ENCODE data around the gene CTNNA3.
A peak's percentile ranks its signal among the peaks of the same experiment; 100 is the strongest.

Gene CTNNA3

GRCh38 chr10:66223656-66224055, 1472.3 kb downstream of the CTNNA3 start:
- DNase-seq, result no peak
- CTCF ChIA-PET, result no interaction called here
- 100% methylated on average over 1 of the region's 1 CpG for WGBS (ENCODE audit: insufficient coverage)

GRCh38 chr10:66222462-66223046, 1473.4 kb downstream of the CTNNA3 start:
- CTCF ChIA-PET, result no interaction called here
- no peaks in the 10 kb centered on the region for H3K4me1 ChIP-seq (ENCODE audit: control extremely low read depth in 1 of 4, control insufficient read depth in 4 of 4, insufficient read depth in 4 of 4, low read length in 3 of 4)
- POLR2A ChIA-PET, result no interaction called here
- no peak overlapping the region for H3K27ac ChIP-seq (ENCODE audit: insufficient read depth in 1 of 2, low read depth in 1 of 2, low read length in 2 of 2, poor library complexity in 1 of 2, severe bottlenecking in 2 of 2)
- WGBS (ENCODE audit: insufficient coverage), result 64% methylated on average over 1 of the region's 3 CpGs
- no peaks in the 10 kb centered on the region for H3K27me3 ChIP-seq (replicated peaks in 2 of 5; ENCODE audit: control insufficient read depth in 4 of 5, insufficient read depth in 5 of 5, low read length in 4 of 5)
- no peaks in the 10 kb centered on the region for H3K36me3 ChIP-seq (ENCODE audit: control insufficient read depth in 4 of 4, insufficient read depth in 4 of 4, low read length in 3 of 4)
- H3K4me3 ChIP-seq (ENCODE audit: control insufficient read depth in 1 of 7, extremely low read depth in 1 of 7, insufficient read depth in 4 of 7, low read depth in 2 of 7, low read length in 6 of 7), result no peak overlapping the region
- H3K9me3 ChIP-seq (ENCODE audit: control extremely low read depth in 1 of 5, control insufficient read depth in 4 of 5, insufficient read depth in 2 of 5, low read depth in 1 of 5, low read length in 4 of 5), result no peaks in the 10 kb centered on the region
- DNase-seq, result no peak

More at GRCh38 chr10:66223656-66224055, 1472.3 kb downstream of the CTNNA3 start:
- Histone ChIP-seq H3K27me3 (replicated peaks in 2 of 5; ENCODE audit: control insufficient read depth in 4 of 5, insufficient read depth in 5 of 5, low read length in 4 of 5) (no peaks in the 10 kb centered on the region), H3K4me1 (ENCODE audit: control extremely low read depth in 1 of 4, control insufficient read depth in 4 of 4, insufficient read depth in 4 of 4, low read length in 3 of 4) (no peaks in the 10 kb centered on the region), H3K27ac (ENCODE audit: insufficient read depth in 1 of 2, low read depth in 1 of 2, low read length in 2 of 2, poor library complexity in 1 of 2, severe bottlenecking in 2 of 2) (no peak overlapping the region), H3K36me3 (ENCODE audit: control insufficient read depth in 4 of 4, insufficient read depth in 4 of 4, low read length in 3 of 4) (no peaks in the 10 kb centered on the region), H3K9me3 (ENCODE audit: control extremely low read depth in 1 of 5, control insufficient read depth in 4 of 5, insufficient read depth in 2 of 5, low read depth in 1 of 5, low read length in 4 of 5) (no peaks in the 10 kb centered on the region), H3K4me3 (ENCODE audit: control insufficient read depth in 1 of 7, extremely low read depth in 1 of 7, insufficient read depth in 4 of 7, low read depth in 2 of 7, low read length in 6 of 7) (no peak overlapping the region)
- POLR2A ChIA-PET, result no interaction called here

- Histone ChIP-seq H3K27me3 (replicated peaks in 2 of 5; ENCODE audit: control insufficient read depth in 4 of 5, insufficient read depth in 5 of 5, low read length in 4 of 5) (no peaks in the 10 kb centered on the region), H3K9me3 (ENCODE audit: control extremely low read depth in 1 of 5, control insufficient read depth in 4 of 5, insufficient read depth in 2 of 5, low read depth in 1 of 5, low read length in 4 of 5) (no peaks in the 10 kb centered on the region), H3K4me3 (ENCODE audit: control insufficient read depth in 1 of 7, extremely low read depth in 1 of 7, insufficient read depth in 4 of 7, low read depth in 2 of 7, low read length in 6 of 7) (no peak overlapping the region), H3K4me1 (ENCODE audit: control extremely low read depth in 1 of 4, control insufficient read depth in 4 of 4, insufficient read depth in 4 of 4, low read length in 3 of 4) (no peaks in the 10 kb centered on the region), H3K36me3 (ENCODE audit: control insufficient read depth in 4 of 4, insufficient read depth in 4 of 4, low read length in 3 of 4) (no peaks in the 10 kb centered on the region), H3K27ac (ENCODE audit: insufficient read depth in 1 of 2, low read depth in 1 of 2, low read length in 2 of 2, poor library complexity in 1 of 2, severe bottlenecking in 2 of 2) (no peak overlapping the region)
- DNase-seq, result no peak
- ChIA-PET CTCF (no interaction called here), POLR2A (no interaction called here)
- WGBS (ENCODE audit: insufficient coverage), result 96% methylated on average over 3 of the region's 5 CpGs
Observed at GRCh38 chr10:66218981-66219587, 1476.9 kb downstream of the CTNNA3 start.

GRCh38 chr10:66218289-66218688, 1477.7 kb downstream of the CTNNA3 start:
- Histone ChIP-seq H3K27ac (ENCODE audit: insufficient read depth in 1 of 2, low read depth in 1 of 2, low read length in 2 of 2, poor library complexity in 1 of 2, severe bottlenecking in 2 of 2) (no peak overlapping the region), H3K4me1 (ENCODE audit: control extremely low read depth in 1 of 4, control insufficient read depth in 4 of 4, insufficient read depth in 4 of 4, low read length in 3 of 4) (no peaks in the 10 kb centered on the region), H3K9me3 (ENCODE audit: control extremely low read depth in 1 of 5, control insufficient read depth in 4 of 5, insufficient read depth in 2 of 5, low read depth in 1 of 5, low read length in 4 of 5) (no peaks in the 10 kb centered on the region), H3K4me3 (ENCODE audit: control insufficient read depth in 1 of 7, extremely low read depth in 1 of 7, insufficient read depth in 4 of 7, low read depth in 2 of 7, low read length in 6 of 7) (no peak overlapping the region), H3K27me3 (replicated peaks in 2 of 5; ENCODE audit: control insufficient read depth in 4 of 5, insufficient read depth in 5 of 5, low read length in 4 of 5) (no peaks in the 10 kb centered on the region), H3K36me3 (ENCODE audit: control insufficient read depth in 4 of 4, insufficient read depth in 4 of 4, low read length in 3 of 4) (no peaks in the 10 kb centered on the region)
- DNase-seq, result no peak
- CTCF ChIA-PET, result no interaction called here
- POLR2A ChIA-PET, result no interaction called here
- no CpG with 5 or more reads among the region's 2 CpGs for WGBS (ENCODE audit: insufficient coverage)

GRCh38 chr10:66215920-66216319, 1480.1 kb downstream of the CTNNA3 start:
- Histone ChIP-seq H3K4me3 (ENCODE audit: control insufficient read depth in 1 of 7, extremely low read depth in 1 of 7, insufficient read depth in 4 of 7, low read depth in 2 of 7, low read length in 6 of 7) (no peak overlapping the region), H3K9me3 (ENCODE audit: control extremely low read depth in 1 of 5, control insufficient read depth in 4 of 5, insufficient read depth in 2 of 5, low read depth in 1 of 5, low read length in 4 of 5) (no peaks in the 10 kb centered on the region), H3K27ac (ENCODE audit: insufficient read depth in 1 of 2, low read depth in 1 of 2, low read length in 2 of 2, poor library complexity in 1 of 2, severe bottlenecking in 2 of 2) (no peak overlapping the region), H3K36me3 (ENCODE audit: control insufficient read depth in 4 of 4, insufficient read depth in 4 of 4, low read length in 3 of 4) (no peaks in the 10 kb centered on the region), H3K27me3 (replicated peaks in 2 of 5; ENCODE audit: control insufficient read depth in 4 of 5, insufficient read depth in 5 of 5, low read length in 4 of 5) (no peaks in the 10 kb centered on the region), H3K4me1 (ENCODE audit: control extremely low read depth in 1 of 4, control insufficient read depth in 4 of 4, insufficient read depth in 4 of 4, low read length in 3 of 4) (no peaks in the 10 kb centered on the region)
- DNase-seq, result no peak
- POLR2A ChIA-PET, result no interaction called here
- CTCF ChIA-PET, result no interaction called here
- 88% methylated on average over 1 of the region's 3 CpGs for WGBS (ENCODE audit: insufficient coverage)

- POLR2A ChIA-PET, result interaction anchor here (0.6 to 0.7 kb wide), 2 partner anchors 78 to 242 kb away, joined by 3 read pairs; no protein-coding TSS in a partner anchor
- WGBS (ENCODE audit: insufficient coverage), result 100% methylated on average over 1 of the region's 4 CpGs
Observed at GRCh38 chr10:66214721-66215404, 1481.1 kb downstream of the CTNNA3 start.

GRCh38 chr10:66209025-66209424, 1487.0 kb downstream of the CTNNA3 start:
- CTCF ChIA-PET, result no interaction called here
- no peaks in the 10 kb centered on the region for H3K36me3 ChIP-seq (ENCODE audit: control insufficient read depth in 4 of 4, insufficient read depth in 4 of 4, low read length in 3 of 4)
- POLR2A ChIA-PET, result no interaction called here
- H3K4me3 ChIP-seq (ENCODE audit: control insufficient read depth in 1 of 7, extremely low read depth in 1 of 7, insufficient read depth in 4 of 7, low read depth in 2 of 7, low read length in 6 of 7), result no peak overlapping the region
- no peaks in the 10 kb centered on the region for H3K27me3 ChIP-seq (replicated peaks in 2 of 5; ENCODE audit: control insufficient read depth in 4 of 5, insufficient read depth in 5 of 5, low read length in 4 of 5)
- H3K9me3 ChIP-seq (ENCODE audit: control extremely low read depth in 1 of 5, control insufficient read depth in 4 of 5, insufficient read depth in 2 of 5, low read depth in 1 of 5, low read length in 4 of 5), result no peaks in the 10 kb centered on the region
- no peak overlapping the region for H3K27ac ChIP-seq (ENCODE audit: insufficient read depth in 1 of 2, low read depth in 1 of 2, low read length in 2 of 2, poor library complexity in 1 of 2, severe bottlenecking in 2 of 2)
- no peak for DNase-seq
- no peaks in the 10 kb centered on the region for H3K4me1 ChIP-seq (ENCODE audit: control extremely low read depth in 1 of 4, control insufficient read depth in 4 of 4, insufficient read depth in 4 of 4, low read length in 3 of 4)

More at GRCh38 chr10:66214721-66215404, 1481.1 kb downstream of the CTNNA3 start:
- no peak overlapping the region for H3K4me3 ChIP-seq (ENCODE audit: control insufficient read depth in 1 of 7, extremely low read depth in 1 of 7, insufficient read depth in 4 of 7, low read depth in 2 of 7, low read length in 6 of 7)
- no peaks in the 10 kb centered on the region for H3K27me3 ChIP-seq (replicated peaks in 2 of 5; ENCODE audit: control insufficient read depth in 4 of 5, insufficient read depth in 5 of 5, low read length in 4 of 5)
- no peak overlapping the region for H3K27ac ChIP-seq (ENCODE audit: insufficient read depth in 1 of 2, low read depth in 1 of 2, low read length in 2 of 2, poor library complexity in 1 of 2, severe bottlenecking in 2 of 2)
- H3K36me3 ChIP-seq (ENCODE audit: control insufficient read depth in 4 of 4, insufficient read depth in 4 of 4, low read length in 3 of 4), result no peaks in the 10 kb centered on the region
- no peaks in the 10 kb centered on the region for H3K9me3 ChIP-seq (ENCODE audit: control extremely low read depth in 1 of 5, control insufficient read depth in 4 of 5, insufficient read depth in 2 of 5, low read depth in 1 of 5, low read length in 4 of 5)
- DNase-seq, result peak in 1 of 3 donors; percentile 1
- CTCF ChIA-PET, result no interaction called here
- H3K4me1 ChIP-seq (ENCODE audit: control extremely low read depth in 1 of 4, control insufficient read depth in 4 of 4, insufficient read depth in 4 of 4, low read length in 3 of 4), result no peaks in the 10 kb centered on the region
